SK-N-SH (cell line): ENCODE measurements around the gene FAM3C. TPM values are rescaled to one million over a fixed set of nuclear protein-coding genes. Genes with fewer than 3 reads are reported as not detected.

Experiments used
- CTCF ChIA-PET: fragments of 300-600, 350-600 bp; formaldehyde crosslinking; extraction: SDS; loops from one replicate; lab custom pipeline; 2021; lab: Yijun Ruan, JAX
- POLR2A ChIA-PET: fragments of 350-600 bp; sonication (Branson Sonifier 250); formaldehyde crosslinking; extraction: SDS; loops from one replicate; lab custom pipeline; 2020; ENCODE audit warnings: antibody characterized with exemption, inconsistent platforms; lab: Yijun Ruan, JAX
- DNase-seq: peaks from one replicate; pipeline ENCODE4 v3.0.0; 2012
- H2AFZ ChIP-seq: fragments of 200-600 bp; sonication (generic); 2 replicates; pipeline ENCODE4 v1.8.1; 2016; ENCODE audit warnings: antibody characterized with exemption, mild to moderate bottlenecking, low read depth
- H3F3A ChIP-seq: fragments of 200-600 bp; sonication (generic); replicated peaks from 2 replicates; pipeline ENCODE3; 2016; ENCODE audit warnings: antibody characterized with exemption, mild to moderate bottlenecking; ENCODE audit not compliant: insufficient read depth
- H3K27ac ChIP-seq, 2 experiments: fragments of 200-500 bp in 1 of 2; fragments of 200-600 bp in 1 of 2; sonication (Bioruptor generic) in 1 of 2; sonication (generic), shearing (Covaris generic) in 1 of 2; 2 replicates each; pipeline versions ENCODE4 v1.5.1 to v1.6.1; 2014 to 2016; ENCODE audit warnings: low read depth in 2 of 2, inconsistent platforms in 1 of 2, low read length in 1 of 2, mild to moderate bottlenecking in 1 of 2, mixed read lengths in 1 of 2
- H3K27me3 ChIP-seq: fragments of 200-600 bp; sonication (generic), shearing (Covaris generic); 2 replicates; pipeline ENCODE4 v1.6.1; 2016; ENCODE audit warnings: mixed run types; ENCODE audit not compliant: insufficient read depth
- H3K36me3 ChIP-seq, 2 experiments: fragments of 200-500 bp in 1 of 2; fragments of 200-600 bp in 1 of 2; sonication (Bioruptor generic) in 1 of 2; sonication (generic) in 1 of 2; replicated peaks in 1 of 2; 2 replicates each; pipeline versions ENCODE3 to v1.5.1; 2014 to 2016; ENCODE audit warnings: low read length in 1 of 2, mild to moderate bottlenecking in 1 of 2; ENCODE audit not compliant: insufficient read depth in 2 of 2, control insufficient read depth in 1 of 2
- H3K4me1 ChIP-seq, 2 experiments: fragments of 200-500 bp in 1 of 2; fragments of 200-600 bp in 1 of 2; sonication (Bioruptor generic) in 1 of 2; sonication (generic), shearing (Covaris generic) in 1 of 2; 2 replicates each; pipeline versions ENCODE4 v1.5.1 to v1.6.1; 2014 to 2016; ENCODE audit warnings: low read depth in 1 of 2, low read length in 1 of 2, mixed run types in 1 of 2; ENCODE audit not compliant: insufficient read depth in 2 of 2, control insufficient read depth in 1 of 2
- H3K4me2 ChIP-seq: fragments of 200-600 bp; sonication (generic), shearing (Covaris generic); 2 replicates; pipeline ENCODE4 v1.6.1; 2017; ENCODE audit warnings: mixed run types
- H3K4me3 ChIP-seq, 2 experiments: fragments of 200-500 bp in 1 of 2; fragments of 200-600 bp in 1 of 2; sonication (Bioruptor generic) in 1 of 2; sonication (generic), shearing (Covaris generic) in 1 of 2; 2 replicates each; pipeline versions ENCODE4 v1.5.1 to v1.8.1; 2014 to 2016; ENCODE audit warnings: low read depth in 2 of 2, inconsistent platforms in 1 of 2, low read length in 1 of 2, mild to moderate bottlenecking in 1 of 2, mixed read lengths in 1 of 2, moderate library complexity in 1 of 2
- H3K79me2 ChIP-seq: fragments of 200-600 bp; sonication (generic); 2 replicates; pipeline ENCODE4 v1.8.1; 2017; ENCODE audit warnings: mild to moderate bottlenecking; ENCODE audit not compliant: insufficient read depth
- H3K9ac ChIP-seq: fragments of 200-600 bp; sonication (generic); 2 replicates; pipeline ENCODE4 v1.6.1; 2017; ENCODE audit warnings: mixed run types
- H3K9me2 ChIP-seq: fragments of 200-600 bp; sonication (generic); 2 replicates; pipeline ENCODE4 v1.6.1; 2017; ENCODE audit warnings: mixed run types
- H3K9me3 ChIP-seq: fragments of 200-600 bp; sonication (generic); 2 replicates; pipeline ENCODE4 v1.6.1; 2017; ENCODE audit warnings: mixed run types, mild to moderate bottlenecking, moderate library complexity
- H4K20me1 ChIP-seq: fragments of 200-600 bp; sonication (generic); 2 replicates; pipeline ENCODE4 v1.6.1; 2017; ENCODE audit warnings: mild to moderate bottlenecking, mixed run types; ENCODE audit not compliant: insufficient read depth
- CTCF ChIP-seq: fragments of 200-600 bp; sonication (generic); IDR thresholded peaks from 2 replicates; pipeline ENCODE4 v1.6.1; 2017; ENCODE audit warnings: antibody characterized with exemption, mild to moderate bottlenecking, moderate library complexity
- EP300 ChIP-seq, 2 experiments: IDR thresholded peaks; 2 replicates each; pipeline versions ENCODE4 v1.4.0 to v1.6.1; 2012; ENCODE audit warnings: borderline replicate concordance in 1 of 2, low read depth in 1 of 2, low read length in 1 of 2
- FOXJ3 ChIP-seq: sonication (generic); formaldehyde crosslinking; IDR thresholded peaks from 2 replicates; pipeline ENCODE4 v1.5.1; 2020; ENCODE audit warnings: mild to moderate bottlenecking, missing genetic modification reagents
- GATA2 ChIP-seq: sonication (generic); formaldehyde crosslinking; IDR thresholded peaks from 2 replicates; pipeline ENCODE4 v1.5.0; 2020; ENCODE audit warnings: mild to moderate bottlenecking, missing genetic modification reagents
- JUND ChIP-seq: IDR thresholded peaks from 2 replicates; pipeline ENCODE4 v1.4.0; 2012
- MAX ChIP-seq: IDR thresholded peaks from 2 replicates; pipeline ENCODE4 v1.4.0; 2012; ENCODE audit warnings: low read depth
- MXI1 ChIP-seq: IDR thresholded peaks from 2 replicates; pipeline ENCODE4 v1.6.1; 2012; ENCODE audit warnings: mild to moderate bottlenecking, low read depth, low read length, improper control_type of control experiment
- RAD21 ChIP-seq: IDR thresholded peaks from 2 replicates; pipeline ENCODE4 v1.6.1; 2012; ENCODE audit warnings: mild to moderate bottlenecking, low read length
- RCOR1 ChIP-seq: fragments of 150-350 bp; IDR thresholded peaks from 2 replicates; pipeline ENCODE4 v1.6.1; 2017; ENCODE audit warnings: antibody characterized with exemption, low read length
- REST ChIP-seq: IDR thresholded peaks from 2 replicates; pipeline ENCODE4 v1.6.1; 2012; ENCODE audit warnings: mild to moderate bottlenecking, low read depth, low read length, moderate library complexity
- RFX5 ChIP-seq: IDR thresholded peaks from 2 replicates; pipeline ENCODE4 v1.6.1; 2012; ENCODE audit warnings: mild to moderate bottlenecking, improper control_type of control experiment, low read length
- RXRA ChIP-seq: IDR thresholded peaks from 2 replicates; pipeline ENCODE4 v1.4.0; 2012; ENCODE audit warnings: low read depth, mild to moderate bottlenecking, borderline replicate concordance
- SIN3A ChIP-seq: IDR thresholded peaks from 2 replicates; pipeline ENCODE4 v1.6.1; 2012; ENCODE audit warnings: low read depth, mild to moderate bottlenecking, low read length, moderate library complexity, borderline replicate concordance
- SMC3 ChIP-seq: IDR thresholded peaks from 2 replicates; pipeline ENCODE4 v1.6.1; 2012; ENCODE audit warnings: low read depth, low read length, improper control_type of control experiment
- WGBS: methylation state at CpG from one replicate; pipeline ENCODE4 v1.1.6; 2017; ENCODE audit warnings: low lambda C conversion rate; 5-methylcytosine and 5-hydroxymethylcytosine counted together
- polyA plus RNA-seq, 3 experiments: library from polyadenylated mRNA; depleted of rRNA; stranded (reverse); fragments of >200 nt; gene quantifications; 2 replicates each; pipeline ENCODE4 v1.2.3, GENCODE V29; 2012

The FAM3C gene
- polyA plus RNA-seq, 1 of the 3 experiments (the other 2 are of a cell fraction): 80.0 TPM

GRCh38 chr7:121301446-121302213 is 94.5 kb downstream of the FAM3C start:
- H3K9ac ChIP-seq: no peak overlapping the region
- H3K27me3 ChIP-seq: no peaks in the 10 kb centered on the region
- no peak overlapping the region for H3K4me2 ChIP-seq
- no peak overlapping the region for H2AFZ ChIP-seq
- TF ChIP-seq SMC3 (no peak), JUND (no peak), SIN3A (no peak), RFX5 (no peak)
- TF ChIP-seq, all 33 proteins: peak for 0
- Histone ChIP-seq H3K4me3 (no peak overlapping the region), H3K36me3 (no peaks in the 10 kb centered on the region), H3K9me3 (no peaks in the 10 kb centered on the region), H3F3A (no peaks in the 10 kb centered on the region), H4K20me1 (no peaks in the 10 kb centered on the region), H3K4me1 (peaks cover 0 to 55% of the 10 kb centered on the region in 2 experiments; a peak in 2 of 4 replicates), H3K27ac (peak overlapping the region in 1 of 2 experiments; percentile 11; a peak in 1 of 4 replicates), H3K9me2 (no peaks in the 10 kb centered on the region), H3K79me2 (no peaks in the 10 kb centered on the region)
- DNase-seq: no peak
- ChIA-PET POLR2A (no interaction called here), CTCF (interaction anchor here (1.2 kb wide), 1 partner anchor 94 kb away, joined by 4 read pairs; the partner anchor contains the start of gene FAM3C)
- 66% methylated on average over 9 of the region's 9 CpGs for WGBS

- WGBS: 79% methylated on average over 2 of the region's 2 CpGs
- Histone ChIP-seq H3K27ac (peak overlapping the region in 1 of 2 experiments; percentile 2; a peak in 1 of 4 replicates), H4K20me1 (no peaks in the 10 kb centered on the region), H3K36me3 (no peaks in the 10 kb centered on the region), H2AFZ (no peak overlapping the region), H3K4me2 (no peak overlapping the region), H3K4me3 (no peak overlapping the region), H3K4me1 (peaks cover 0 to 51% of the 10 kb centered on the region in 2 experiments; a peak in 2 of 4 replicates)
- TF ChIP-seq SMC3 (no peak), RCOR1 (no peak), GATA2 (no peak), MAX (no peak), JUND (no peak), RXRA (no peak), EP300 (IDR thresholded peaks at IDR 0.05; ENCODE audit: borderline replicate concordance in 1 of 2, low read depth in 1 of 2, low read length in 1 of 2) (no peak), MXI1 (no peak), REST (no peak), RAD21 (no peak), FOXJ3 (no peak), CTCF (no peak)
- TF ChIP-seq, all 33 proteins: peak for 0
- Histone ChIP-seq H3K27me3 (no peaks in the 10 kb centered on the region), H3F3A (no peaks in the 10 kb centered on the region), H3K79me2 (no peaks in the 10 kb centered on the region), H3K9me2 (no peaks in the 10 kb centered on the region), H3K9ac (no peak overlapping the region), H3K9me3 (no peaks in the 10 kb centered on the region)
- no peak for DNase-seq
- ChIA-PET POLR2A (no interaction called here), CTCF (interaction anchor here (1.1 to 1.2 kb wide), 3 partner anchors 36 to 173 kb away, joined by 4 read pairs; partner anchors contain the start of gene FAM3C)
These were observed 95.3 kb downstream of the FAM3C start for GRCh38 chr7:121300685-121301420.
